Aorta (tissue), 5 donors: ENCODE results near the gene PDK3. TPM values are rescaled to one million over a fixed set of nuclear protein-coding genes. Genes with fewer than 3 reads are reported as not detected.

Source experiments
- ATAC-seq: fragments of 200-7000 bp; cut with Tn5 transposase; one replicate; pipeline ENCODE4 v1.9.1; 2022; ENCODE audit warnings: moderate library complexity; ENCODE audit not compliant: low FRiP score
- DNase-seq, 2 donors: peaks; one replicate each; pipeline ENCODE4 v3.0.0-alpha.2; 2020
- H3K27ac ChIP-seq, 2 donors: one replicate each; pipeline ENCODE4 v1.5.1; 2013; ENCODE audit warnings: low read length in 2 of 2, mild to moderate bottlenecking in 2 of 2, moderate library complexity in 2 of 2, control low read depth in 1 of 2, inconsistent platforms in 1 of 2, low read depth in 1 of 2
- H3K27me3 ChIP-seq, 2 donors: one replicate each; pipeline ENCODE4 v1.6.1; 2013; ENCODE audit warnings: control low read depth in 1 of 2, low read length in 1 of 2, mild to moderate bottlenecking in 1 of 2, moderate library complexity in 1 of 2; ENCODE audit not compliant: insufficient read depth in 2 of 2, control insufficient read depth in 1 of 2
- H3K36me3 ChIP-seq, 2 donors: one replicate each; pipeline ENCODE4 v1.6.1; 2013; ENCODE audit warnings: control low read depth in 1 of 2, low read length in 1 of 2, mild to moderate bottlenecking in 1 of 2; ENCODE audit not compliant: insufficient read depth in 2 of 2, control insufficient read depth in 1 of 2
- H3K4me1 ChIP-seq, 2 donors: one replicate each; pipeline ENCODE4 v1.6.1; 2013; ENCODE audit warnings: low read length in 2 of 2, control low read depth in 1 of 2, mild to moderate bottlenecking in 1 of 2, moderate library complexity in 1 of 2; ENCODE audit not compliant: insufficient read depth in 2 of 2, control insufficient read depth in 1 of 2
- H3K4me3 ChIP-seq, 2 donors: one replicate each; pipeline ENCODE4 v1.5.1; 2013; ENCODE audit warnings: low read length in 2 of 2, control low read depth in 1 of 2, mild to moderate bottlenecking in 1 of 2
- H3K9me3 ChIP-seq: one replicate; pipeline ENCODE4 v1.6.1; 2013; ENCODE audit warnings: mild to moderate bottlenecking, low read length; ENCODE audit not compliant: control insufficient read depth
- WGBS, 2 donors: extraction: QIAGEN DNeasy Blood & Tissue Kit; methylation state at CpG; one replicate each; pipeline ENCODE4 v1.1.7; 2013; 5-methylcytosine and 5-hydroxymethylcytosine counted together
- intact Hi-C, 2 donors: fragments of 100-400 bp; cut with DNase I; formaldehyde crosslinking; loops; one replicate each; pipeline versions ENCODE4 v1.14.2 to v1.15.0; 2022
- polyA plus RNA-seq, 2 donors: library from polyadenylated mRNA; stranded (reverse); fragments of 200-250 nt; gene quantifications; one replicate each; pipeline ENCODE4 v1.2.3, GENCODE V29; 2013
- total RNA-seq, 2 donors: library from RNA; stranded (reverse); fragmentation: NEBNext Ultra II Directional; extraction: Animal tissue kit (Norgen Biotek cat#: 25700); gene quantifications; one replicate each; pipeline ENCODE4 v1.2.1, GENCODE V29; 2021
- donor health status: healthy with polysubstance abuse.
- donor health status: Bipolar disorder and iron deficiency.
- donor health status: DM: no; HTN: no; CAD: no.
- donor health status: DM: no; HTN: no; CAD: no.
- donor health status: DM: yes; HTN: yes; CAD: no.

The PDK3 gene
- total and polyA plus RNA-seq, 4 donors = 15.4 to 119 (median 46.0) TPM

GRCh38 chrX:24485976-24486680 lies 21.0 kb downstream of the PDK3 start:
- no peaks in the 10 kb centered on the region for H3K27me3 ChIP-seq
- no peaks in the 10 kb centered on the region for H3K9me3 ChIP-seq
- peak overlapping the region in 1 of 2 donors; percentile 44 for H3K27ac ChIP-seq
- no peak overlapping the region for H3K4me3 ChIP-seq
- no peak for ATAC-seq
- intact Hi-C loops = no loop called here
- H3K36me3 ChIP-seq = no peaks in the 10 kb centered on the region
- no peak for DNase-seq
- H3K4me1 ChIP-seq = peaks cover 3 to 4% of the 10 kb centered on the region in 2 donors
- 67 to 68% methylated on average over 10 of the region's 10 CpGs for WGBS, 2 donors

GRCh38 chrX:24487571-24487970 lies 22.5 kb downstream of the PDK3 start:
- Histone ChIP-seq H3K27ac (no peak overlapping the region), H3K4me3 (no peak overlapping the region), H3K9me3 (no peaks in the 10 kb centered on the region), H3K27me3 (no peaks in the 10 kb centered on the region), H3K4me1 (peaks cover 3 to 4% of the 10 kb centered on the region in 2 donors), H3K36me3 (no peaks in the 10 kb centered on the region)
- WGBS, 2 donors = 55 to 63% methylated on average over 3 of the region's 3 CpGs
- DNase-seq (no peak), ATAC-seq (no peak)
- intact Hi-C loops = no loop called here

- Histone ChIP-seq H3K4me1 (no peaks in the 10 kb centered on the region), H3K27ac (peak overlapping the region in 1 of 2 donors; percentile 48), H3K36me3 (no peaks in the 10 kb centered on the region), H3K4me3 (no peak overlapping the region), H3K27me3 (no peaks in the 10 kb centered on the region), H3K9me3 (no peaks in the 10 kb centered on the region)
- intact Hi-C loops = no loop called here
- DNase-seq (no peak), ATAC-seq (no peak)
- WGBS, 2 donors = 50 to 65% methylated on average over 4 of the region's 4 CpGs
These were observed 26.7 kb downstream of the PDK3 start for GRCh38 chrX:24491741-24492140.

GRCh38 chrX:24493740-24494581 lies 28.9 kb downstream of the PDK3 start:
- intact Hi-C loops = no loop called here
- H3K4me1 ChIP-seq = no peaks in the 10 kb centered on the region
- no peaks in the 10 kb centered on the region for H3K9me3 ChIP-seq
- H3K27ac ChIP-seq = peak overlapping the region; percentile 12
- ATAC-seq (no peak), DNase-seq (no peak)
- 29 to 43% methylated on average over 6 of the region's 6 CpGs for WGBS, 2 donors
- H3K36me3 ChIP-seq = no peaks in the 10 kb centered on the region
- no peaks in the 10 kb centered on the region for H3K27me3 ChIP-seq
- no peak overlapping the region for H3K4me3 ChIP-seq

- no peak for DNase-seq
- no peaks in the 10 kb centered on the region for H3K9me3 ChIP-seq
- no peak overlapping the region for H3K27ac ChIP-seq
- H3K4me3 ChIP-seq = no peak overlapping the region
- intact Hi-C loops = loop anchor here in 1 of 2 donors (5.0 kb wide), 1 partner anchor 37 kb away; no protein-coding TSS in a partner anchor
- WGBS, 2 donors = 1 to 36% methylated on average over 8 of the region's 8 CpGs
- H3K36me3 ChIP-seq = no peaks in the 10 kb centered on the region
- no peaks in the 10 kb centered on the region for H3K4me1 ChIP-seq
- H3K27me3 ChIP-seq = no peaks in the 10 kb centered on the region
- peak; percentile 68 for ATAC-seq
These were observed 29.6 kb downstream of the PDK3 start for GRCh38 chrX:24494647-24495075.

GRCh38 chrX:24495700-24496099 lies 30.6 kb downstream of the PDK3 start:
- H3K36me3 ChIP-seq = no peaks in the 10 kb centered on the region
- H3K9me3 ChIP-seq = no peaks in the 10 kb centered on the region
- intact Hi-C loops = loop anchor here in 1 of 2 donors (5.0 kb wide), 1 partner anchor 38 kb away; no protein-coding TSS in a partner anchor
- no peaks in the 10 kb centered on the region for H3K27me3 ChIP-seq
- DNase-seq = no peak
- WGBS, 2 donors = 60 to 68% methylated on average over 6 of the region's 6 CpGs
- no peaks in the 10 kb centered on the region for H3K4me1 ChIP-seq
- no peak overlapping the region for H3K4me3 ChIP-seq
- no peak for ATAC-seq
- H3K27ac ChIP-seq = peak overlapping the region in 1 of 2 donors; percentile 15

- no peak overlapping the region for H3K27ac ChIP-seq
- 9 to 45% methylated on average over 5 of the region's 5 CpGs for WGBS, 2 donors
- no peak for DNase-seq
- no peaks in the 10 kb centered on the region for H3K9me3 ChIP-seq
- no peaks in the 10 kb centered on the region for H3K27me3 ChIP-seq
- no peaks in the 10 kb centered on the region for H3K4me1 ChIP-seq
- ATAC-seq = peak; percentile 59
- H3K4me3 ChIP-seq = no peak overlapping the region
- no peaks in the 10 kb centered on the region for H3K36me3 ChIP-seq
- intact Hi-C loops = loop anchor here (2.0 to 5.0 kb wide), 3 partner anchors 41 to 103 kb away; no protein-coding TSS in a partner anchor
These were observed 33.1 kb downstream of the PDK3 start for GRCh38 chrX:24498181-24498580.

GRCh38 chrX:24498975-24499374 lies 33.9 kb downstream of the PDK3 start:
- 43 to 47% methylated on average over 2 of the region's 2 CpGs for WGBS, 2 donors
- intact Hi-C loops = loop anchor here (2.0 to 5.0 kb wide), 3 partner anchors 42 to 104 kb away; no protein-coding TSS in a partner anchor
- no peaks in the 10 kb centered on the region for H3K9me3 ChIP-seq
- H3K27ac ChIP-seq = no peak overlapping the region
- no peaks in the 10 kb centered on the region for H3K4me1 ChIP-seq
- H3K4me3 ChIP-seq = no peak overlapping the region
- no peak for ATAC-seq
- DNase-seq = no peak
- H3K36me3 ChIP-seq = no peaks in the 10 kb centered on the region
- no peaks in the 10 kb centered on the region for H3K27me3 ChIP-seq
